ENCODE measurements around the gene SPHK1.

SPHK1 gene

DNA sequence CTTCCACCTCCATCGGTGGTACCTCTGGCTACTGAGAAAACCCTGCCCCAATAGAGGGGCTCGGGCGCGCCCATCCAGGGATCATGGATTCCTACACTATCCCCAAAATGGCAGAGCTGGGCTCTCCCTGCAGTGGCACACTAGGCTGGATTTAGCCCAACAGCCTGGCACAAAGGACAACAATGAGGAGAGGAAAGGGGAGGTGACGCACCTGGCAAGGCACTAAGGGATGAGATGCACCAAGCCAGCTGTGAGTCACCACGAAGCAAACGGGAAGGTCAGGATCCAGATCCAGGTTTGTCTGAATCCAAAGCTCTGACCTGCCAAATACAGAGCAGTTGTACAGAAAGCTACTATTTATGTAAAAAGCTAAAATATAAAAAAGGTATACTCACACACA, 50.5 kb downstream of the SPHK1 start:
- no peak for DNase-seq

DNA sequence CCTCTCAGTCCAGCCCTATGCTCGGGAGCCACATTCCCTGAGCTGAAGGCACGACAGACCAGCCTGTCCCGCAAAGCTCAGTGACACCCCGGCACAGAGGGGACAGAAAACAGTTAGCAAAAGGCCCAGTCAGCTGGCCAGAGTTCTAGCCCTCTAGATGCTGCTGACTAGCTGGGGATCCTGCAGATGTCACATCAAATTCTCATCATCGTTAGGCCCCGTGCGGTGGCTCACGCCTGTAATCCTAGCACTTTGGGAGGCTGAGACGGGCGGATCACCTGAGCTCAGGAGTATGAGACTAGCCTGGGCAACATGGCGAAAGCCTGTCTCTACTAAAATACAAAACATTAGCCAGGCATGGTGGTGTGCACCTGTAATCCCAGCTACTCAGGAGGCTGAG, 51.3 kb downstream of the SPHK1 start:
- no peak for DNase-seq

Measured in NCI-H2029 treated with DMSO at 0.1 percent for 48 hours (cell line).